H1 (cell line): ENCODE measurements around the gene TLCD5.

Experiments
- CBX5 ChIP-seq: fragments of 300-800, 300-1000 bp; sonication (generic); IDR thresholded peaks from 2 replicates; pipeline ENCODE4 v1.7.1; 2016; ENCODE audit warnings: antibody characterized with exemption, low read length, low read depth
- CEBPB ChIP-seq: IDR thresholded peaks from 2 replicates; pipeline ENCODE4 v1.6.1; 2012; ENCODE audit warnings: low read depth, low read length
- CREB1 ChIP-seq: IDR thresholded peaks from 2 replicates; pipeline ENCODE4 v1.6.1; 2012; ENCODE audit warnings: inconsistent platforms
- CTCF ChIP-seq, 3 experiments: IDR thresholded peaks; 1 replicate in 2 of 3; 2 replicates in 1 of 3; pipeline versions ENCODE4 v1.5.1 to v1.6.1; 2011; ENCODE audit warnings: low read length in 3 of 3, mild to moderate bottlenecking in 3 of 3, inconsistent platforms in 2 of 3, low read depth in 1 of 3, moderate library complexity in 1 of 3; ENCODE audit not compliant: insufficient read depth in 1 of 3; ENCODE audit errors: control extremely low read depth in 1 of 3
- EP300 ChIP-seq, 2 experiments: IDR thresholded peaks; 1 replicate in 1 of 2; 2 replicates in 1 of 2; pipeline ENCODE4 v1.6.1; 2011 to 2012; ENCODE audit warnings: low read depth in 2 of 2, low read length in 2 of 2, mild to moderate bottlenecking in 2 of 2, borderline replicate concordance in 1 of 2, inconsistent platforms in 1 of 2, moderate library complexity in 1 of 2
- POU5F1 ChIP-seq: IDR thresholded peaks from 2 replicates; pipeline ENCODE4 v1.6.1; 2011; ENCODE audit warnings: low read depth, mild to moderate bottlenecking, low read length, moderate library complexity
- TF ChIP-seq, protein P1 (sequence below): IDR thresholded peaks from 2 replicates; pipeline ENCODE4 v1.6.1; 2011; ENCODE audit warnings: low read depth, mild to moderate bottlenecking, low read length; ENCODE audit not compliant: insufficient read depth

DNA sequence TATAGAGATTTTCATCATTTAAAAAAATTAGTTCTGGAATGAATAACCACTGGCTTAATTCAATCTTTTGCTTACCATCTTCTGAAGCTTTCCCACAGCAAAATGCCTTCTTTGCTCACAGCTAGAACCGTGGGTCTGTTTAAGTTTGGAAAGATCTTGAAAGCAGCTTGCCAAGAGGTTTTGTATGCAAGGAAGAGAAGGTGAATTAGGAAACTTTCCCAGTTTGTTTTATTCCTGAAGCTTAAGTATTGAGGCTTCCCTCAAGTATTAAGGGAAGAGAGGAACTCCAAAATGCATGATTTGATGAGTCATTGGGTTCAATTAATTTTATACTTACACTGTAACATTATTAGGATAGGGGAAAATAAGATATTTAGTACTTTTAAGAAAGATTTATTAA lies 9.2 kb downstream of the TLCD5 start:
- TF ChIP-seq POU5F1 (no peak), CBX5 (no peak), CEBPB (no peak), EP300 (IDR thresholded peaks at IDR 0.05; ENCODE audit: borderline replicate concordance in 1 of 2, low read depth in 2 of 2, low read length in 2 of 2) (no peak), CREB1 (no peak), CTCF (IDR thresholded peaks at IDR 0.05; ENCODE audit: control extremely low read depth in 1 of 3, insufficient read depth in 1 of 3, low read depth in 1 of 3, low read length in 3 of 3) (no peak)
- TF ChIP-seq, protein P1, sequence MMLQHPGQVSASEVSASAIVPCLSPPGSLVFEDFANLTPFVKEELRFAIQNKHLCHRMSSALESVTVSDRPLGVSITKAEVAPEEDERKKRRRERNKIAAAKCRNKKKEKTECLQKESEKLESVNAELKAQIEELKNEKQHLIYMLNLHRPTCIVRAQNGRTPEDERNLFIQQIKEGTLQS, result no peak
